ENCODE data around the gene FAM186B. TPM values are rescaled to one million over a fixed set of nuclear protein-coding genes. Genes with fewer than 3 reads are reported as not detected.

FAM186B gene
- total RNA-seq, 1 donor from 2014 or later = 0.65 TPM

DNA sequence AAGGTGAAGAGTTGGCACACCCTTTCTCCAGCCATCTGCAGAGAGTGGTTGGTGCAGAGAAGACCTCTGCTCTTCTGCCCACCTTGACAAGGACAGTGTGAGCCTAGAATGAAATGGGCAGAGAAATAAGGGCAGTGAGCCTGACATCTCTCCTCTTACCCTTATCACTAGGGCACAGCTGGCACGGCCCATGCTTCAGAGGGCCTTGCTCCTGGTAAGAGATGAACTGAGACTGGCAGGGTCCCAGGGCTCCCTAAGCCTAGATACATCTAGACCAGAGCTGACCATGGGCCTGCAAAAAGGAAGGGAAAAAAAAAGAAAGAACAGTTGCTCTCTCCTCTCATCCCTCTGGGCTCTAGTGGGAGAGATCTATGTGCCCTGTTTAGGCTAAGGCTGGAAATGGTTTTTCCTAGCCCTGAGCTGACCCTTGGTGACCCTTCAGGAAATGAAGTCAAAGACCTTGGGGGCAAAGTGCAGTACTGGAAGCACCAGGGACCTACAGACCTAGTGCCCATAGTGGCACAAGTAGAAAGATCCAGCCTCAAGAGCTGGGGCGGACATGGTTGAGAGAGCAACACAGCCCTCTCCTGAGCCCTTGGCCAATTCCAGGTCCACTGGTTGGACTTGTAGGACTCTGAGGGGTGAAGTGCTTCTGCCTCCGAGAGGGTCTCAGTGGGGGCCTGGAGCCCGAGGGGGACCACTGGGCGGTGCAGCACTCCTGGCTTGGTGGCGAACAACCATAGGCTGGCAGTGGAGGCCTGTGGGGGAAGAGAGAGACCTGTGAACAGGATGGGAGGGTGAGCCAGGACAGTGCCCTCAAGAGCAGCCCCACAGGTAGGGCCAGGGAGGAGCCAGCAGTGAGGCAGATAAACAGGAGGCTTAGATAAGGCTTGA, 40.0 kb upstream of the FAM186B start:
- Histone ChIP-seq H3K27ac (peak overlapping the region; percentile 7), H3K9me3 (no peaks in the 10 kb centered on the region), H3K4me3 (no peak overlapping the region), H3K4me1 (peaks cover 56% of the 10 kb centered on the region), H3K36me3 (peaks cover 87% of the 10 kb centered on the region), H3K27me3 (ENCODE audit: low read depth) (no peaks in the 10 kb centered on the region)
- intact Hi-C loops (cut with DNase I) = no loop called here
- TF ChIP-seq, protein P1, sequence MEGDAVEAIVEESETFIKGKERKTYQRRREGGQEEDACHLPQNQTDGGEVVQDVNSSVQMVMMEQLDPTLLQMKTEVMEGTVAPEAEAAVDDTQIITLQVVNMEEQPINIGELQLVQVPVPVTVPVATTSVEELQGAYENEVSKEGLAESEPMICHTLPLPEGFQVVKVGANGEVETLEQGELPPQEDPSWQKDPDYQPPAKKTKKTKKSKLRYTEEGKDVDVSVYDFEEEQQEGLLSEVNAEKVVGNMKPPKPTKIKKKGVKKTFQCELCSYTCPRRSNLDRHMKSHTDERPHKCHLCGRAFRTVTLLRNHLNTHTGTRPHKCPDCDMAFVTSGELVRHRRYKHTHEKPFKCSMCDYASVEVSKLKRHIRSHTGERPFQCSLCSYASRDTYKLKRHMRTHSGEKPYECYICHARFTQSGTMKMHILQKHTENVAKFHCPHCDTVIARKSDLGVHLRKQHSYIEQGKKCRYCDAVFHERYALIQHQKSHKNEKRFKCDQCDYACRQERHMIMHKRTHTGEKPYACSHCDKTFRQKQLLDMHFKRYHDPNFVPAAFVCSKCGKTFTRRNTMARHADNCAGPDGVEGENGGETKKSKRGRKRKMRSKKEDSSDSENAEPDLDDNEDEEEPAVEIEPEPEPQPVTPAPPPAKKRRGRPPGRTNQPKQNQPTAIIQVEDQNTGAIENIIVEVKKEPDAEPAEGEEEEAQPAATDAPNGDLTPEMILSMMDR (IDR thresholded peaks at IDR 0.05) = no peak
- ATAC-seq = no peak
- DNase-seq = no peak

DNA sequence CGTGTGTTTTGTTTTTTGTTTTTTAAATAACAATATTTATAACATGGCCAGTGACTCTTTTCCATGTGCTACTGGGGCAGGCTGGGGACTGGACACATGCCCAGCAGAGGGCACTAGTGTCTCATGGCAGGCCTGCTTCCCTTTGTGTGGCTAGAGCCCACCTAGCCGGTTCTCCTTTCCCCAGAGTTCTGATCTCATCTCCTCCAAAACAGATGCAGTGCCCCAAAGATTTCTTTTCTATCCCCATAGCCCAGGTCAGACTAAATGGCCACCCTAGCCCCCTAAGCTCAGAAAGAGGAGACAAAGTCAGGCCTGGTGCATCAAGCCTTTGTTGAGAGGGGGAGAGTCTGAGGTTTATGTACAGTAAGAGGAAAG, 39.2 kb upstream of the FAM186B start:
- H3K9me3 ChIP-seq = no peaks in the 10 kb centered on the region
- peaks cover 55% of the 10 kb centered on the region for H3K4me1 ChIP-seq
- peak; percentile 79 to 85 for ATAC-seq
- intact Hi-C loops (cut with DNase I) = loop anchor here (5.0 kb wide), 1 partner anchor 63 kb away; the partner anchor contains the start of gene FMNL3
- H3K27ac ChIP-seq = peak overlapping the region; percentile 7
- TF ChIP-seq, protein P1 (IDR thresholded peaks at IDR 0.05) = peak; percentile 97
- peak; percentile 77 for DNase-seq
- peaks cover 81% of the 10 kb centered on the region for H3K36me3 ChIP-seq
- no peaks in the 10 kb centered on the region for H3K27me3 ChIP-seq (ENCODE audit: low read depth)
- H3K4me3 ChIP-seq = no peak overlapping the region

- no peaks in the 10 kb centered on the region for H3K27me3 ChIP-seq (ENCODE audit: low read depth)
- DNase-seq = no peak
- intact Hi-C loops (cut with DNase I) = loop anchor here (5.0 kb wide), 1 partner anchor 63 kb away; the partner anchor contains the start of gene FMNL3
- H3K27ac ChIP-seq = no peak overlapping the region
- H3K9me3 ChIP-seq = no peaks in the 10 kb centered on the region
- H3K4me1 ChIP-seq = peaks cover 50% of the 10 kb centered on the region
- no peak overlapping the region for H3K4me3 ChIP-seq
- TF ChIP-seq, protein P1 (IDR thresholded peaks at IDR 0.05) = no peak
- peak in 1 of 2 donors; percentile 5 for ATAC-seq
- peaks cover 76% of the 10 kb centered on the region for H3K36me3 ChIP-seq
Measured at GRCh38 chr12:49643961-49644619, 38.7 kb upstream of the FAM186B start.

- intact Hi-C loops (cut with DNase I) = loop anchor here (5.0 kb wide), 1 partner anchor 64 kb away; the partner anchor contains the start of gene FMNL3
- Histone ChIP-seq H3K27ac (no peak overlapping the region), H3K27me3 (ENCODE audit: low read depth) (no peaks in the 10 kb centered on the region), H3K4me1 (peaks cover 40% of the 10 kb centered on the region), H3K9me3 (no peaks in the 10 kb centered on the region), H3K36me3 (peaks cover 73% of the 10 kb centered on the region), H3K4me3 (no peak overlapping the region)
- DNase-seq (no peak), ATAC-seq (no peak)
- TF ChIP-seq, protein P1 (IDR thresholded peaks at IDR 0.05) = no peak
Measured at GRCh38 chr12:49643135-49643534, 37.7 kb upstream of the FAM186B start.

DNA sequence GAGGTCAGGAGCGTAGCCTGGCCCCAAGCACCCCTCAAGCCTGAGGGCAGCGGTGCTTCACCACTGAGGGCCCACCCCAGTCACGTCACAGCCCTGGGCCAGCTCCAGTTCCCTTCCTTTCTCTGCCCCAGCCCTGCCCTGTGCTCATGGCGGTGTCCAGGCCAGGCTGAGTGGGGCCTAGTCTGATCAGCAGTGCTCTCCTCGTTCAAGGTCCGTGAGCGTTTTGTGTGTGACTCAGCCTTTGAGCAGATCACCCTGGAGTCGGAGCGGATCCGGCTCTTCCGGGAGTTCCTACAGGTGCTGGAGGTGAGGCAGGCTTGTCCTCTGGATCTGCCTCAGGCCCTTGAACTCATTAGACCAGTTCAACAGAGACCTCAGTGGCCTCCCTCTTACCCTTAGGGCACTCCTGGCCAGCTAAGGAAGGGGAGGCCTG, 36.9 kb upstream of the FAM186B start:
- H3K4me1 ChIP-seq = peaks cover 39% of the 10 kb centered on the region
- ATAC-seq (no peak), DNase-seq (no peak)
- H3K27me3 ChIP-seq (ENCODE audit: low read depth) = no peaks in the 10 kb centered on the region
- intact Hi-C loops (cut with DNase I) = loop anchor here (5.0 kb wide), 1 partner anchor 65 kb away; the partner anchor contains the start of gene FMNL3
- H3K27ac ChIP-seq = no peak overlapping the region
- TF ChIP-seq, protein P1 (IDR thresholded peaks at IDR 0.05) = no peak
- no peaks in the 10 kb centered on the region for H3K9me3 ChIP-seq
- H3K36me3 ChIP-seq = peaks cover 73% of the 10 kb centered on the region
- no peak overlapping the region for H3K4me3 ChIP-seq

Measured in lower lobe of right lung (tissue), 2 donors.